HG02798 (cell line): ENCODE data around the gene FAM111B.
A peak's percentile ranks its signal among the peaks of the same experiment; 100 is the strongest.
"Not testable (repeated sequence)": the region's sequence is repeated elsewhere in the genome, so short reads cannot be mapped to it uniquely, and the experiment has no call there.

ENCODE experiments used
- ATAC-seq: cut with Tn5 transposase; IDR thresholded peaks from one replicate; pipeline ENCODE4 v1.9.1; 2021; ENCODE audit warnings: mild to moderate bottlenecking; ENCODE audit not compliant: unreplicated experiment, poor library complexity

The FAM111B gene

GRCh38 chr11:59106363-59107336 is at the start of gene FAM111B:
Gene FAM111B (plus strand): TSS chr11:59107237. CDS start chr11:59109626, 2,389 bp downstream.
- peak; percentile 77 for ATAC-seq

- ATAC-seq, result peak; percentile 91
Measured at GRCh38 chr11:59058120-59059033, 48.7 kb upstream of the FAM111B start.

GRCh38 chr11:59060096-59060495 is 46.9 kb upstream of the FAM111B start:
- ATAC-seq, result not testable (repeated sequence)

- ATAC-seq, result no peak
Measured at GRCh38 chr11:59062602-59063529, 44.2 kb upstream of the FAM111B start.

- ATAC-seq, result peak; percentile 75
Measured at GRCh38 chr11:59063996-59064727, 42.9 kb upstream of the FAM111B start.

GRCh38 chr11:59069087-59069486 is 38.0 kb upstream of the FAM111B start:
- ATAC-seq, result no peak

GRCh38 chr11:59076876-59077571 is 30.0 kb upstream of the FAM111B start:
- peak; percentile 83 for ATAC-seq

GRCh38 chr11:59078435-59078834 is 28.6 kb upstream of the FAM111B start:
- no peak for ATAC-seq

- no peak for ATAC-seq
Measured at GRCh38 chr11:59079086-59079485, 28.0 kb upstream of the FAM111B start.

- ATAC-seq, result not testable (repeated sequence)
Measured at GRCh38 chr11:59080421-59080820, 26.6 kb upstream of the FAM111B start.

- ATAC-seq, result not testable (repeated sequence)
Measured at GRCh38 chr11:59081430-59082020, 25.5 kb upstream of the FAM111B start.

- not testable (repeated sequence) for ATAC-seq
Measured at GRCh38 chr11:59086007-59086406, 21.0 kb upstream of the FAM111B start, which contains the start of gene GLYATL1B. Gene GLYATL1B (plus strand): TSS chr11:59086307. CDS start chr11:59086307, 0 bp downstream.

GRCh38 chr11:59088162-59088561 is 18.9 kb upstream of the FAM111B start:
- no peak for ATAC-seq

GRCh38 chr11:59093576-59093975 is 13.5 kb upstream of the FAM111B start:
- ATAC-seq, result not testable (repeated sequence)

GRCh38 chr11:59095225-59095624 is 11.8 kb upstream of the FAM111B start:
- peak; percentile 67 for ATAC-seq

- ATAC-seq, result not testable (repeated sequence)
Measured at GRCh38 chr11:59095972-59096575, 11.0 kb upstream of the FAM111B start.

GRCh38 chr11:59097113-59097708 is 9.8 kb upstream of the FAM111B start:
- ATAC-seq, result peak; percentile 48
